Gastrocnemius medialis (tissue), 4 donors: Measurements from ENCODE around the gene OR10A7. TPM values are rescaled to one million over a fixed set of nuclear protein-coding genes. Genes with fewer than 3 reads are reported as not detected.
"Not testable (repeated sequence)": the region's sequence is repeated elsewhere in the genome, so short reads cannot be mapped to it uniquely, and the experiment has no call there.

Experiments used
- ATAC-seq, 2 donors: fragments of 150-250 bp; one replicate each; pipeline ENCODE4 v1.9.1; 2016
- DNase-seq, 2 donors: peaks; one replicate each; pipeline ENCODE4 v3.0.0-alpha.2; 2019
- H3K27ac ChIP-seq, 4 donors: fragments of 200-600 bp; sonication (generic); 1 replicate in 1 of 4; 2 replicates in 3 of 4; pipeline ENCODE4 v1.5.1; 2016 to 2018; ENCODE audit warnings: mild to moderate bottlenecking in 2 of 4, moderate library complexity in 1 of 4
- H3K27me3 ChIP-seq, 3 donors: fragments of 200-600 bp; sonication (generic) in 2 of 3; 1 replicate in 1 of 3; 2 replicates in 2 of 3; pipeline versions ENCODE4 v1.5.1 to v1.6.0; 2016 to 2019; ENCODE audit warnings: mild to moderate bottlenecking in 1 of 3, moderate library complexity in 1 of 3
- H3K36me3 ChIP-seq, 2 donors: fragments of 200-600 bp; sonication (generic) in 1 of 2; one replicate each; pipeline ENCODE4 v1.5.1; 2017 to 2018
- H3K4me1 ChIP-seq, 2 donors: fragments of 200-600 bp; sonication (generic) in 1 of 2; one replicate each; pipeline ENCODE4 v1.5.1; 2016 to 2017; ENCODE audit warnings: mild to moderate bottlenecking in 2 of 2
- H3K4me3 ChIP-seq, 4 donors: fragments of 200-600 bp; sonication (generic) in 3 of 4; 1 replicate in 1 of 4; 2 replicates in 3 of 4; pipeline ENCODE4 v1.5.1; 2016 to 2019; ENCODE audit warnings: mild to moderate bottlenecking in 2 of 4
- H3K9me3 ChIP-seq, 3 donors: fragments of 200-600 bp; sonication (generic) in 2 of 3; 1 replicate in 1 of 3; 2 replicates in 2 of 3; pipeline ENCODE4 v1.5.1; 2016 to 2019
- POLR2A ChIP-seq, 2 donors: fragments of 450-650 bp; IDR thresholded peaks; one replicate each; pipeline ENCODE4 v1.6.1; 2017; ENCODE audit warnings: antibody characterized with exemption in 2 of 2, mild to moderate bottlenecking in 2 of 2, moderate library complexity in 2 of 2
- in situ Hi-C, 4 donors: fragments of 200-750 bp; cut with MboI; loops; one replicate each; pipeline versions ENCODE4 v1.15.0 to v1.8.0; 2017; ENCODE audit warnings: low sequenced_read_pairs in 4 of 4
- intact Hi-C: fragments of 100-400 bp; cut with DNase I; formaldehyde crosslinking; loops from one replicate; pipeline ENCODE4 v1.15.1; 2023; ENCODE audit warnings: low total_unique reads
- total RNA-seq, 4 donors: library from RNA; depleted of rRNA; stranded (reverse); fragments of >200 nt; gene quantifications; one replicate each; pipeline versions ENCODE4 v1.1.0 to v1.2.3, GENCODE V29; 2016
- TF ChIP-seq, protein P1 (sequence below), 5 experiments: fragments of 450-650 bp in 3 of 5; fragments of 200-600 bp in 2 of 5; sonication (generic) in 2 of 5; IDR thresholded peaks in 4 of 5; conservative IDR thresholded peaks in 1 of 5; 1 replicate in 4 of 5; 2 replicates in 1 of 5; pipeline ENCODE4 v1.5.1; 2016 to 2019; ENCODE audit warnings: antibody characterized with exemption in 5 of 5, mild to moderate bottlenecking in 3 of 5, moderate library complexity in 3 of 5

Gene OR10A7, protein sequence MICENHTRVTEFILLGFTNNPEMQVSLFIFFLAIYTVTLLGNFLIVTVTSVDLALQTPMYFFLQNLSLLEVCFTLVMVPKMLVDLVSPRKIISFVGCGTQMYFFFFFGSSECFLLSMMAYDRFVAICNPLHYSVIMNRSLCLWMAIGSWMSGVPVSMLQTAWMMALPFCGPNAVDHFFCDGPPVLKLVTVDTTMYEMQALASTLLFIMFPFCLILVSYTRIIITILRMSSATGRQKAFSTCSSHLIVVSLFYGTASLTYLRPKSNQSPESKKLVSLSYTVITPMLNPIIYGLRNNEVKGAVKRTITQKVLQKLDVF
- not detected for total RNA-seq

GRCh38 chr12:55220725-55221124, at the start of gene OR10A7:
TSS of gene OR10A7 (plus strand) at chr12:55221025. CDS start at chr12:55221025, 0 bp downstream.
- no peak for TF ChIP-seq POLR2A (IDR thresholded peaks at IDR 0.05)
- Histone ChIP-seq H3K9me3 (no peaks in the 10 kb centered on the region), H3K27me3 (no peaks in the 10 kb centered on the region), H3K27ac (no peak within 1 kb of the TSS), H3K36me3 (no peaks in the 10 kb centered on the region), H3K4me3 (no peak within 1 kb of the TSS), H3K4me1 (no peaks in the 10 kb centered on the region)
- DNase-seq, result no peak
- in situ Hi-C loops (no loop called here), intact Hi-C loops (no loop called here)
- no peak for ATAC-seq

- H3K9me3 ChIP-seq, result no peaks in the 10 kb centered on the region
- ATAC-seq (no peak), DNase-seq (no peak)
- H3K4me1 ChIP-seq, result no peaks in the 10 kb centered on the region
- no peaks in the 10 kb centered on the region for H3K36me3 ChIP-seq
- no peaks in the 10 kb centered on the region for H3K27me3 ChIP-seq
- H3K27ac ChIP-seq, result no peak overlapping the region
- intact Hi-C loops, result no loop called here
- in situ Hi-C loops, result no loop called here
- no peak overlapping the region for H3K4me3 ChIP-seq
- TF ChIP-seq, protein P1, sequence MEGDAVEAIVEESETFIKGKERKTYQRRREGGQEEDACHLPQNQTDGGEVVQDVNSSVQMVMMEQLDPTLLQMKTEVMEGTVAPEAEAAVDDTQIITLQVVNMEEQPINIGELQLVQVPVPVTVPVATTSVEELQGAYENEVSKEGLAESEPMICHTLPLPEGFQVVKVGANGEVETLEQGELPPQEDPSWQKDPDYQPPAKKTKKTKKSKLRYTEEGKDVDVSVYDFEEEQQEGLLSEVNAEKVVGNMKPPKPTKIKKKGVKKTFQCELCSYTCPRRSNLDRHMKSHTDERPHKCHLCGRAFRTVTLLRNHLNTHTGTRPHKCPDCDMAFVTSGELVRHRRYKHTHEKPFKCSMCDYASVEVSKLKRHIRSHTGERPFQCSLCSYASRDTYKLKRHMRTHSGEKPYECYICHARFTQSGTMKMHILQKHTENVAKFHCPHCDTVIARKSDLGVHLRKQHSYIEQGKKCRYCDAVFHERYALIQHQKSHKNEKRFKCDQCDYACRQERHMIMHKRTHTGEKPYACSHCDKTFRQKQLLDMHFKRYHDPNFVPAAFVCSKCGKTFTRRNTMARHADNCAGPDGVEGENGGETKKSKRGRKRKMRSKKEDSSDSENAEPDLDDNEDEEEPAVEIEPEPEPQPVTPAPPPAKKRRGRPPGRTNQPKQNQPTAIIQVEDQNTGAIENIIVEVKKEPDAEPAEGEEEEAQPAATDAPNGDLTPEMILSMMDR (IDR thresholded peaks at IDR 0.05 in 4 of 5, conservative IDR thresholded peaks at IDR 0.05 in 1 of 5), result no peak
- no peak for TF ChIP-seq POLR2A (IDR thresholded peaks at IDR 0.05)
Measured at GRCh38 chr12:55171445-55171844, 49.4 kb upstream of the OR10A7 start.

DNA sequence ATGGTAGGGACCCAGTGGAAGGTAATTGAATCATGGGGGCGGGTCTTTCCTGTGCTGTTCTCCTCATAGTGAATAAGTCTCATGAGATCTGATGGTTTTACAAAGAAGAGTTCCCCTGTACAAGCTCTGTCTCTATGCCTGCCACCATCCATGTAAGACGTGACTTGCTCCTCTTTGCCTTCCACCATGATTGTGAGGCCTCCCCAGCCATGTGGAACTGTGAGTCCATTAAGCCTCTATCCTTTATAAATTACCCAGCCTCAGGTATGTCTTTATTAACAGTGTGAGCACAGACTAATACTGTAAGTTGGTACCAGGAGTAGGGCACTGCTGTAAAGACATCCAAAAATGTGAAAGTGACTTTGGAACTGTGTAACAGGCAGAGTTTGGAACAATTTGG, 49.0 kb upstream of the OR10A7 start:
- H3K4me3 ChIP-seq, H3K27me3 ChIP-seq, in situ Hi-C loops: not testable (repeated sequence)

DNA sequence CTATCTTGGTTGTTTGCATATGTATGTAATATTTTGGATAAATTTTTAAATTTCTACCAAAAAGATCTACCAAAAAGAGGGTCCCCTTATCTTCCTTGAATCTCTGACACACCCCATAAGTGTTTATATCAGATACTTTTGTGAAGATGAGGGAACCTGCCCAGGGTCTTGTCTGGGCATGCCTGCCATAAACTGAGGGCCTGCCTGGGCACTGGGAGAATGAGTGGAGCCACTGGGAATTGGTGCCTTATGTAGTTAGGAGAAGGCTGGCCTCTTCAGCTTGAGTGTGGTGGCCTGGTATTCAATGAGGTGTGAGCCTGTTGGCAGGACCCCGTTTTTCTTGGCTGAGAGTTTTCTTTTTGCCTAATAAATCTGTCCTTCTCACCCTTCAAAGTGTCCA, 48.1 kb upstream of the OR10A7 start:
- peaks cover 0 to 5% (median 0%) of the 10 kb centered on the region in 3 donors for H3K27me3 ChIP-seq
- intact Hi-C loops, result no loop called here

More for the DNA sequence above, 49.0 kb upstream of the OR10A7 start:
- H3K36me3 ChIP-seq, H3K9me3 ChIP-seq, intact Hi-C loops, H3K4me1 ChIP-seq, ATAC-seq, H3K27ac ChIP-seq, DNase-seq: not testable (repeated sequence)

DNA sequence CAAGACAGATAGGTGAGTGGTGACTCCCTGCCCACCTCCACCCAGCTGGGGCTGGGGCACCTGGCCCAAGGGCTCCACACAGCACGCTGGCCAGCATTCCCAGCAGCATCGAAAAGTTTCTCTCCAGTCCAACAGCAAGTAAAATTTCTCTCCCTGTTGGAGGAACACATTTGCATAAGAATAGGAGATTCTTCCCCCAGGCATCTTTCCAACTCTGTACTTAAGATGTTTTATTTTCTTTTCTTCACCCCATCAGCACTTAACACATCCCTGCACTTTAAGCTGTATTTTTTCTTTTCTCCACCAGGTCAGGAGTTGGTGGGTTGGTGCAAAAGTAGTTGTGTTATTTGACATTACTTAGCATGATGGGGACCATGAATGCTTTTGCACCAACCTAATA, 47.4 kb upstream of the OR10A7 start:
- Histone ChIP-seq H3K27ac (no peak overlapping the region), H3K27me3 (peaks cover 0 to 6% (median 0%) of the 10 kb centered on the region in 3 donors), H3K36me3 (no peaks in the 10 kb centered on the region), H3K4me1 (no peaks in the 10 kb centered on the region), H3K4me3 (no peak overlapping the region), H3K9me3 (no peaks in the 10 kb centered on the region)
- no peak for ATAC-seq
- no peak for DNase-seq
- intact Hi-C loops (no loop called here), in situ Hi-C loops (no loop called here)
- TF ChIP-seq, protein P1 (IDR thresholded peaks at IDR 0.05 in 4 of 5, conservative IDR thresholded peaks at IDR 0.05 in 1 of 5), result no peak

More for the DNA sequence above, 48.1 kb upstream of the OR10A7 start:
- ATAC-seq, result no peak
- no peak overlapping the region for H3K27ac ChIP-seq
- H3K4me3 ChIP-seq, result no peak overlapping the region
- H3K4me1 ChIP-seq, result no peaks in the 10 kb centered on the region
- in situ Hi-C loops, result no loop called here
- H3K36me3 ChIP-seq, result no peaks in the 10 kb centered on the region
- H3K9me3 ChIP-seq, result no peaks in the 10 kb centered on the region
- TF ChIP-seq, protein P1 (IDR thresholded peaks at IDR 0.05 in 4 of 5, conservative IDR thresholded peaks at IDR 0.05 in 1 of 5), result no peak
- no peak for TF ChIP-seq POLR2A (IDR thresholded peaks at IDR 0.05)
- no peak for DNase-seq
